Measurements from ENCODE around the gene CYP4A22.
A peak's percentile ranks its signal among the peaks of the same experiment; 100 is the strongest.

GRCh38 chr1:47175227-47175934 is 38.1 kb downstream of the CYP4A22 start:
- TF ChIP-seq CTCF (IDR thresholded peaks at IDR 0.05) (peak; percentile 81 to 95 (median 92)), POLR2A (IDR thresholded peaks at IDR 0.05) (no peak), EP300 (IDR thresholded peaks at IDR 0.05) (no peak)

Measured in sigmoid colon (tissue), 4 donors.